SIG-M5 treated with dmso at 0.1 percent for 504 hours (cell line): ENCODE results near the gene ASB5.
"Not testable (repeated sequence)": the region's sequence is repeated elsewhere in the genome, so short reads cannot be mapped to it uniquely, and the experiment has no call there.

Source experiments
- DNase-seq: peaks from one replicate; lab custom pipeline; 2025; ENCODE audit not compliant: unreplicated experiment; lab: John Stamatoyannopoulos, UW

ASB5 gene

DNA sequence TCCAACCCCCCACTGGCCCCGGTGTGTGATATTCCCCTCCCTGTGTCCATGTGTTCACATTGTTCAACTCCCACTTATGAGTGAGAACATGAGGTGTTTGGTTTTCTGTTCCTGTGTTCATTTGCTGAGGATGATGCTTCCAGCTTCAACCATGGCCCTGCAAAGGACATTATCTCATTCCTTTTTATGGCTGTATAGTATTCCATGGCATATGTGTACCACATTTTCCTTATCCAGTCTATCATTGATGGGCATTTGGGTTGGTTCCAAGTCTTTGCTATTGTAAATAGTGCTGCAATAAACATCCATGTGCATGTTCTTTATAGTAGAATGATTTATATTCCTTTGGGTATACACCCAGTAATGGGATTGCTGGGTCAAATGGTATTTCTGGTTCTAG is 10.5 kb upstream of the ASB5 start:
- not testable (repeated sequence) for DNase-seq

DNA sequence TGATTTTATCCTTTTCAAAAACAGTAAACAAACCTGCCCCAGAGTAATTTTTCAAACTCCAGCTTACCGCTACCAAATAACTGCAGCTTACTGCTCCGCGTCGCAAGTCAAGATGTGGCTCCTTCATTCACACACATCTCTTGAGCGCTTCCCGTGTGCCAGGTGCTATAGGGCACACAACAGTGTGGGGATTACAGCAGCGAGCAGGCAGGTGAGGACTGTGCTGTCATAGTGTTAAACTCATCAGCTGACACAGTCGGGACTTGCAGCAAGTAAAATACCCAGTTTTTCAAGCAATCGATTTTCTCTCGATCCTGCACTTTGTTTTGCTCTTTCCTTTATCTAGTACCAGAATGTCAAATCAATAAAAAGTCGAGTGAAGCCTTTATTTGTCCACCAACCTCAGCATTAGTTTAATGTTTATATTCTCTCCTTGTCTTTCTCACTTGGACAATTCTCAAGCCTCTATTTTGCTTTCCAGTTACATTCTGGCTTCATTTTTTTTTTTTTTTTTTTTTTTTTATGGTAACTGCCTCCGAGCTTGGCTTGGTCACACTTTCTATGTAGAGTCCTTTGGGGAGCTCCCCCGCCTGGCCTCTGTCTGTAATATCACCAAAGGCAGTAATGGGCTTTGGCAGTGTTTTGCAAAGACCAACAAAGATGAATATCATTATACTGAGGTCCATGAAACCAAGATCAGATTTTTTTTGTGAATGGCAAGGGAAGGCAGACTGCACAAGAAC is 8.3 kb upstream of the ASB5 start:
- peak; percentile 49 for DNase-seq

DNA sequence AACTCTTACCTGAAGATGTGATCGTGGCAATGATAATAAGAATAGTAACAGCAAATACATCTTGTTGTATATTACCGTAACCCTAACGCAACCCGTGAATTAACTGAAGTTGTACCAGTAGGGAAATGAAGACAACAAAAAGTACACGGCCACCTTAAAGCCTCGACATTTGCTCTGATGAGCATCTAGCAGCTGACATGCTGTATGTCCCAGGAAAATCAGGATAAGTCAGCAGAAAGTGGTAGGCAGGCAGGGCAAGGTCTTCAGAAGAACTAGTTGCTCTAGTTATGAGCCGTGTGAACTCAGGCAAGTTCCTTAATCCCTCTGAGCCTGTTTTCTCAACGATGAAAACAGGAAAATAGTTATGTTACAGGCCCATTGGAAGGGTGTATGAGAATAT is 7.7 kb upstream of the ASB5 start:
- no peak for DNase-seq

DNA sequence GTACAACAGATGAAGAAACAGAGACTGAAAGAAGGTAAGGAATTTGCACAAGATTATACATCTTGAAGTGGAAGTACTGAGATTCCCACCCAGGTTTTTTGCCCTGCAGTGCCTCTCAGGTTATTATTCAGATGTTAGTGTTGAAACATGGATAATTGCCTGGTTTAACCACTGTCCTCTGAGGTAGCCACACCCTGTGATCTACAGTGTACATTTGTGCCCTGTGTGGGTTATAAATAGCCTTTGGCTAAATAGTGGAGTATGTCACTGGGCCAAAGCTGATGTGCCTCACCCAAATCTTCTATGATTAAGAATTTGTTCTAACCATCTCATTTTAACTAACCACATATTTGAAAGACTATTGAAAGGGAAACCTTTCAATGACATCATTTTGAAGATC is 5.4 kb upstream of the ASB5 start:
- no peak for DNase-seq

DNA sequence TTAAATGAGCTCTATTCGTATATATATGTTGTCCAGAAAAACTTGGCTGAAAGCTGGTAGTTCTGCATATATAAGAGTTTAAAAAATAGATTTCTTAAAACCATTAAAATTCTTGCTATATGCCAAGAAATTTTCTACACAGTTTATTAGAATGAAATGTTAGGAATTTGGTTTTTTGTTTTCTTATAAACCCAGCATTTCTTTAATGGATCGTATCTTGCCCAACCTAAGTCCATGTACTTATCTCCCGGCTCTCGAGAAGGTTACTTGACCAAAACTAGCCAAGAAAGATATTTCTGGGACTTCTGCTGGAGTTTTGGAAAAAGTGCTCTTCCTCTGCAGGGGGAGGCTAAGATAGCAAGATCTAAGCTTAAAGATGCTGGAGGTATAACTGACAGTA is 4.7 kb upstream of the ASB5 start:
- DNase-seq, result no peak

- no peak for DNase-seq
These were observed 3.8 kb upstream of the ASB5 start for GRCh38 chr4:176272799-176273198.

DNA sequence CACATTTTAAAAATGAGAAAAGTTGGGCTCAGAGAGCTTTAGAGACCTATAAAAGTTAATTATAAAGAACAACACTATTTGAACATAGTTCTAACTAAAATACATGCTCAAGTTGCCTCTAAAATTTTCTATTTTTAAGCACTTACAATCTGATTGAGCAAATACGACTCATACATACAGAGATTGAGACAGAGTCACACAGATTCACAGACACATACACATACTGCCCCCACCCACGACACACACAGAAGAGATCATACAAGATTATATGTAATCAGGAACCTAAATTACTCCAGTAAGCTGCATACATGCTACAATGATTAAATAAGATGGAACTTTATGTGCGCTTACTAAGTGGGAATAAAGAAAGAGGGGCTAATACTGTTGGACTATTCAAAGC is 2.7 kb upstream of the ASB5 start:
- no peak for DNase-seq

- DNase-seq, result no peak
These were observed 1.6 kb upstream of the ASB5 start for GRCh38 chr4:176270669-176271068.

DNA sequence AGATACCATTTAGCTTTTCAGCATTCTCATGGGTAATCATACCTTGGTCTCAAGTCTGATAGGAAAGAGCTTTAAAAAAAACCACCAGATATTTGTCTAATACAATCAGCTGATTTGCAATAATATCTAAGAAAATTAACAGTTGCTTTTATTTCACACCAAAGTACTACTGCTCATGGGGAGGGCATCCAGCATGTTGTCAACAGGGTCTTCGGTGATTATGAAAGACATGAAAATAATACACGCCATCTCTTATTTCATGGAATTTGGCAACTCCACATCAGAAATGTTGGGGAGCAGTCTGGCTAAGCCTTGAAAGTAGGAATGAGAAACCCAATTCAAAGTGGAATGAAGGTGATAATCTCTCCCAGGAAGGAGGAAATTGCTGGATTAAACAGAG is 3.0 kb downstream of the ASB5 start:
- no peak for DNase-seq

DNA sequence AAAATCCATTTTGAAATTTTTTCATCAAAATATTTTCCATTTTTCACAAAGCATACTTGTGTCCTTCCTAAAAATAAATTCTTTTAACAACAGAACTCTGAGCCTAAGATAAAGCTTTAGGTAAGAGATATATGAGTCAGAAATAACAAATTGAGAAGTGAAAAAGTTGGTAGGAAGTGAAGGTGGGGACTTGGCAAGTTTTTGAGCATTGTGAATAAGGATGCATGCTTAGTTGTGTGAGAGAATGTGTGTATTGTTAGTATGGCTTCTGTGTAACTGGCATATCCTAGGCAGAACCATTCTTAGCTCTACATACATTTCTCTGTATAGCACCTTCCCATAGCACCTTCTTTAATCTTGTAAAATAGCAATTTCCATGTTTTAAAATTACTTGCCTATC is 6.8 kb downstream of the ASB5 start:
- no peak for DNase-seq

GRCh38 chr4:176261481-176261880 is 7.5 kb downstream of the ASB5 start:
- DNase-seq, result no peak

DNA sequence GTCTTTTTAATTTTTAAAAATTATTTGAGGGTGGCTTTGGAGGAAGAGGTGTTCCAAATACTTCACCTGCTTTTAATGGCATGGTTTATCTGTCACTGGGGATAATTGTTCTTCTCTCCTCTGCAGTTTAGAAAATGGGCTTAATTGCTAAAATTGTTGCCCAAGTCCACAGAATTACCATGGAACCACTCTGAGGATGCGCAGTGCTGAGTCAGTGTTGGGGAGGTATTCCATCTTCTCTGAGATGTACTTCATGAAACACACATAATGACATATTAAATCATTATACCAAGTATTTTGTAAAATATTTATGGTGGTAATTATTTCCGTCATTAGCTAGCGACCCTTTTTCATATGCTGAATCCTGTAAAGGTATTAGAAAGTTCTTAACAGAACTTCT is 8.0 kb downstream of the ASB5 start:
- DNase-seq, result no peak

DNA sequence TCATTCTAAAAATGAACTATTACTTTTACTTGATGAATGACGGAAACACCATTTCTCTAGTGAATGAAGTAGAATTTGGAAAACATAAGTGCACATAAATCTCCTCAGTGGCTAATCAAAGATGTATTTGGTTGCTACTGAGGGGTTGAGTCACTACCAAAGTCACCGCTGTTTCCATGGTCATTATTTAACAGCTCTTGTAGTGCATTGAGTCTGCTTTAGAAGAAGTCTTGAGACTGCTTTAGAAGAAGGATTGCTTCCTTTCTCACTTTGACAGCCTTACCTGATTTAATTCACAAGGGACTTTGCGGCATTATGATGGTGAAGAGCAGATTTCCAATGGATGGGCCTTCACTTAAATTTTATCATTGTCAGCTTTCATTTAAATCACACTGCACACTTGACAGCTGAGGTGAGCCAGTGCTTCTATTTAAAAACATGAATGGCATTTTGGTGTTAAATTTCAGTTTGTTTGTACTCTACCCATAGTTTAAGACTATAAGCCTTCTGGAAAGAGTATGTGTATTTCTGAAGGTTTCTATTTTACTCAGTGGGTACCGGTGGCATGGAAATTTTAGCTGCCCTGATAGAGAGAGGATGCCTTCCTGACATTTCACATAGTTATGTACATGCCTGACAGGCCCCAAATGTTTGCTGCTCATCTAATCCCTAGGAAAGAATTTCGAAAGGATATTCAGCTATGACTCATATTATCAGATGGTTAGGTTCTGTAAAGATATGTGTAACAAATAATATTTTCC is 9.5 kb downstream of the ASB5 start:
- no peak for DNase-seq

DNA sequence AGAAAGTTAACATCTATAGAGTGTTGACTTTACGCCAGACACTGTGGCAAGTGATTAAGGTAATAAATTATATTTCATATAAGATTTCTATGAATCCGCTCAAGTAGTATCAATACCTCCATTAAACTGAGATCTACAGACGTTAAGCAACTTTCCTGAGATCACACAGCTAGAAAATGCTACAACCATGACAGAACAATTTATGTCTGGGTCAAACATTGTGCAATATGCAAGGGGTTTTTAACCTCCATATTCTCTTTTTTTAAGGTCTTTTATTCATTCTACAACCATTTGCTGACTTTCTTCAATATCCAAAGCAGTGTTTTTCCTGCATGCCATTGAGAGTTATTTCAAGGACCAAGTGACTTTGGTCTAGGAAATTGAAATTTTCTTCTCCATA is 10.9 kb downstream of the ASB5 start:
- DNase-seq, result no peak

GRCh38 chr4:176256921-176257320 is 12.1 kb downstream of the ASB5 start:
- DNase-seq, result no peak

DNA sequence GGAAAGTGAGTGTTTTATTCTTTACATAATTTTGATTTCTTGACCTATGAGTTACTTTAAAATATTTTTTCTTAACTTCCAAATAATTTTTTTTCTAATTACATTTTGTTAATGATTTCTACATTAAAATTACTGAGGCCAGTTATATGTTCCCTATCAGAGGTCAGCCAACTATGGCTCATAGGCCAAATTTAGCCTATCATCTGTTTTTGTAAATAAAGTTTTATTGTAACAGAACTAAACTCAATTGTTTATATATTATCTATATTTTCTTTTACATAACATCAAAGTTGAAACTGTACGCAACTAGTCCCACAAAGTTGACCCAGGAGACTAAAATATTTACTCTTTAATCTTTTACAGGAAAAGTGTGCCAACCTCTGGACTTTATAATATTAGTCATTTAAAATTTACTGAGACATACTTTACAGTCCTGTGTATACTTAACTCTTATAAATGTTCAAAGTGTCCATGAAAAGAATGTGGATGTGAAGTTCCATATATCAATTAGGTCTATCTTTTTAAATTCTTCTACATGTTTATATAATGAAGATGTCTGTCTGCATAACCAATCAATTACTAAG is 26.2 kb downstream of the ASB5 start:
- no peak for DNase-seq

GRCh38 chr4:176241703-176242102 is 27.3 kb downstream of the ASB5 start:
- no peak for DNase-seq

- DNase-seq, result no peak
These were observed 30.2 kb downstream of the ASB5 start for GRCh38 chr4:176238826-176239225.

DNA sequence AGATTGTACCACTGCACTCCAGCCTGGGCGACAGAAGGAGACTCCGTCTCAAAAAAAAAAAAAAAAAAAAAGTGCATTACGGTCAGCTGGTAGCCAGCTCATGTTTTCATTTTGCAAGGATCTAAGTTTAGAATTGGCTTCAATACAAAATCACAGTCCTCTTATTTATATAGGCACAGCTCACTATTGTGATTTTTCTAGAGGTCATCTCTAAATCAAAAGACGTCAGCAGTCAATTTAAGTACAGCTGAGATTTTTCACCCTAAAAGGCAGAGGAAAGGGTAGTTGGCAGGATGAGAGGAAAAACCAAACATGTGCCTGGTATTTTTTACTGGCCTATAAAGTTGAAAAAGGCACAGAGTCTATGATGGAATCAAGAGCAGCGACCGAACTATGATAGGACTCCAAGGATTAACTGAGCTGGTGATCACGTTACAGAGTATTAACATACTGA is 30.8 kb downstream of the ASB5 start:
- no peak for DNase-seq

GRCh38 chr4:176236946-176237345 is 32.1 kb downstream of the ASB5 start:
- DNase-seq, result no peak

DNA sequence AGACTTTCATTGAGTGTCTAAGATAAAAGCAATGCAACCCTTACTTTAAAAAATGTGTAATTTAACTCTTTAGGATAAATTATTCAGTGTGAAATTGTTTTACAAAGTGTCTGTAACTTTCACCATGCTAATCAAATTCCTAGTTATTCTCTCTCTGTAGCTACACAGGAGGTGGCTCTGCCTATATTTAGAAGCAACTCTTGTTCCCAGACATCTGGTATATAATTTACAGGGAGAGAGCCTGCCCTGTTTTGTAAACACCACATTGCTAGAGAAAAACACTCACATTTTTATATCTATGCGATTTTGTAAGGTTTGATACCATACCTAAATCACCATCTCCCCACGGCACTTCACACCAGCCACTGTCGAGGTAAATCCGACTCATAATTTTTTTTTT is 38.2 kb downstream of the ASB5 start:
- DNase-seq, result no peak

DNA sequence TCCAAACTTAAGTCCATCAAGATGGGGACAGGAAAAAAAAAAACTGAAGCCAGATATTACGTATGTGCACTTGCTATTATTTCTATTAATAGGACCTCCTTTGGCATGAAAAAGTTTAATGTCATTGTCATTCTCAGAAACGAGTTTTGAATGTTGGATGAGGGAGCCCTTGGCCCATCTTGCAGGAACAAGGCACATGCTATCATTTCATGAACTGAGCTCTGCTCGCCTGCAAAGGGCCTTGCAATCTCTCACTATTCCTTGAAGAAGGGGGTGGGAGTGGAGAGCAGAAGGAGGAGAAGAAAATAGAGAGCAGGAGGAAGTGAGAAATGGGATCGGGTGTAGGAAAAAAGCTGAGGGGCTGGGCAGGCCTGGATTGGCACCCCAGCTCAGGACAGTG is 39.4 kb downstream of the ASB5 start:
- DNase-seq, result no peak
